Esophagus muscularis mucosa (tissue), 3 donors: ENCODE measurements around the gene UBE2L3.

Experiments used
- CTCF ChIP-seq, 3 experiments: fragments of 200-600 bp in 2 of 3; fragments of 450-650 bp in 1 of 3; sonication (generic) in 2 of 3; IDR thresholded peaks; one replicate each; pipeline ENCODE4 v1.5.1; 2017 to 2019; ENCODE audit warnings: antibody characterized with exemption in 3 of 3, mild to moderate bottlenecking in 2 of 3, moderate library complexity in 1 of 3
- POLR2A ChIP-seq: fragments of 450-650 bp; IDR thresholded peaks from one replicate; pipeline ENCODE4 v1.6.1; 2017; ENCODE audit warnings: antibody characterized with exemption, moderate library complexity, mild to moderate bottlenecking, low read depth
- POLR2AphosphoS5 ChIP-seq, 2 donors: sonication (generic); formaldehyde crosslinking; IDR thresholded peaks; one replicate each; pipeline ENCODE4 v1.6.1; 2017; ENCODE audit warnings: antibody characterized with exemption in 2 of 2

GRCh38 chr22:21590809-21591641 lies 23.5 kb downstream of the UBE2L3 start:
- TF ChIP-seq POLR2AphosphoS5 (IDR thresholded peaks at IDR 0.05): no peak
- no peak for TF ChIP-seq CTCF (IDR thresholded peaks at IDR 0.05)
- TF ChIP-seq POLR2A: no peak
